ENCODE measurements around the gene SNX10.

SNX10 gene

DNA sequence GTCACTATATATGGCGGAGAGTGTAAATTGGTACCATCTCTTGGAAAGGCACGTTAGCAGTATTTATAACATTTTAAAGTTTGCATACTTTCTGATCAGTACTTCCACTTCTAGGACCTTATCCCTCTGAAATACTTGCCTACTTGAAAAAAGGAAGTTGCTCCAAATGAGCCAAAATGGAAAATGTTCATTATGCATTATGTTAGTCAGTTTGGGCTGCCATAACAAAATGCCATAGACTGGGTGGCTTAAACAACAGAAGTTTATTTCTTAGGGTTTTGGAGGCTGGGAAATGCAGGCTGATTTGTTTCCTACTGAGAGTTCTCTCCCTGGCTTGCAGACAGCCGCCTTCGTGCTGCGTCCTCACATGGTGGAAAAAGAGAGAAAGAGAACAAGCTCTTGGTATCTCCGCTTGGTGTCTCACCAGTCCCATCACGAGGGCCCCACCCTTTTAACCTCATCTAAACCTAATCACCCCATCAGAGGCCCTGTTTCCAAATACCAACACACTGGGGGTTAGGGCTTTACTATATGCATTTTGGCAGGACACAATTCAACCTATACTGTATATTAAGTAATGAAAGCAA lies 6.9 kb downstream of the SNX10 start:
- no peak for DNase-seq

DNA sequence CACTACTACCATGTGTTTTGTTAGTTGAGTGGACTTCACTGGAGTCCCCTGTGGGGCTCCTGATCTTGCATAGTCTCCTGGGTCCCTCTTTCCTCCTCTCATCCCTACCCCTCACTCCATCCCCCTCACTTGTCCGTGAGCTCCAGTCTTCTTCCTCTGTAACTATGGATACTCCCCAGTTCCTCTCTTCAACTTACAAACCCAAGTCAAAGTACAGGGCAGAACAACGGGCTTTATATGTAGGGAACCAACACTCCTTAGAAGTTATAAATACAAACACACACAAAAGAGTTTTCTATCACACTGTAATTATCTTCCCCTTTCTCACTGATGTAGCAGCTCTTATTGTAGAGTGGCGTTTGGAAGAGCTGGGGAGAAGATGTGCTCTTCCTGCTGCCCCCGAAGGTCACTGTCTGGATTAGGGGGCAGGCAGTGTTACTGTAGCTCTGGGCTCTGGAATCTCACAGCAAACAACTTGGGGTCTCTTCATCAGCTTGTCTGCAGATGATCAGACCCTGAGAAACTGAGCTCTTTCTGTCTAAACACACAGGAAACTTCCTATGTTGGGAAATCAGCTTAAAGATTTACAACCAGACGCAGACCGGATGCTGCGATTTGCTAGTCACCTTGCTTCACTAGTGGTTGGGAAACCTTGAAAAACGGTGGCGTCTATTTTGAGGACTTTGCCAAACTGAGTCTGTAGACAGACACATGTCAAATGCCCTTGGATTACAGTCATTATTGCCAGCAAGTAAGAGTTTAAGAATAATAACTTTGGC lies 13.6 kb downstream of the SNX10 start:
- no peak for DNase-seq

GRCh38 chr7:26305869-26306665 lies 14.4 kb downstream of the SNX10 start:
- no peak for DNase-seq

DNA sequence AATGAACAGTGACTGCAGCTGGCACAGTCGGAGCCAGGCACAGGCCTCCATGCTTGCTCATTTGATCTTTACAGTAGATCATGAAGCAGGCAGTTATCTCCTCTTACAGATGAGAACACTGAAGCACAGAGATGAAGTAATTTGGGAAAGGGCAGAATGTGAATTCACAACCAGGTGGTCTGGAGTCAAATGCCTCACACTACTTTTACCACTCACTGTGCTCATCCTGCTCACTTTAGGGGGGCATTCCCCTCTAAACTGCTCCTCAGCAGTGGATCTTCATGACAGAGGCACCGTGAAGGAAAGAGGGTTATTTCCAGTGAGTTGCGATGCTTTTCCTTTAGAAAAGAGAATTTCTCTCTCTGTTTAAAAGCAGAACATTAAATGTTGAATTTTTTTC lies 15.1 kb downstream of the SNX10 start:
- no peak for DNase-seq

- DNase-seq = no peak
These were observed 15.6 kb downstream of the SNX10 start for GRCh38 chr7:26307226-26307625.

DNA sequence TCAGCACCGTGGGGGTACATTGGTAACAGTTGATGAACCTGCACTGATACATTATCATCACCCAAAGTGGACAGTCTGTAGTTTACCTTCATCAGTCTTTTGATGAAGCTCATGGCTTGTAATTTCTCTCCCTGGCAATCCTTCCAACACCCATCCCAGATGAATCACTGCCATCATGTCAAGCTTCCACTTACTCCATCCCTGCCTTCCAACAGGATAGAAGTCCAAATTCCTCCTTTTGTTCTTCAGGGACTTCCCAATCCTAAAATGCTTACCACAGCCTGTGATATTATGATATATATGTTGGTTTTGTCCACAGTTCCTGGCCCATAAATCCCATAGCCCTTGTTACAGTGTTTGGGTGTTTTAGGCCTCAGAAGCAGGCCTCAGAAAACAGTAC lies 16.1 kb downstream of the SNX10 start:
- no peak for DNase-seq

- no peak for DNase-seq
These were observed 16.9 kb downstream of the SNX10 start for GRCh38 chr7:26308551-26308950.

- DNase-seq = no peak
These were observed 17.4 kb downstream of the SNX10 start for GRCh38 chr7:26309089-26309488.

DNA sequence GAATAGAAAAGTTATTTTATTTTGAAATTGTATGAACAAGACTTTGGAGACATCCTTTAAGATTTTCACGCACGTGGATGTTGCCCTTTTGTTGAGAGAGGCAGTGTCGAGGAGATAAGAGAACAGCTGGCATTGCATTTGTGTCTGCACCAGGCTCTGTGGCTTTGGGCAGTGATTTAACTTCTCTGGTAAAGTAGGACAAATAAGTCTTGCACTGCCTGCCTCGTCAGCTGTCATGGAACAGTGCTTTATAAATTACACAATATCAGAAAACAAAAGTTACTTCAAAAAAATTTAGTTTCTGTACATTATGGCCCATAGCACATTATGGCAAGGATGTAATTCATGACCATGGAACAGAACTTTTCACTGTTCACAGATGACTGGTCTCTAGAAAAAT lies 20.1 kb downstream of the SNX10 start:
- no peak for DNase-seq

DNA sequence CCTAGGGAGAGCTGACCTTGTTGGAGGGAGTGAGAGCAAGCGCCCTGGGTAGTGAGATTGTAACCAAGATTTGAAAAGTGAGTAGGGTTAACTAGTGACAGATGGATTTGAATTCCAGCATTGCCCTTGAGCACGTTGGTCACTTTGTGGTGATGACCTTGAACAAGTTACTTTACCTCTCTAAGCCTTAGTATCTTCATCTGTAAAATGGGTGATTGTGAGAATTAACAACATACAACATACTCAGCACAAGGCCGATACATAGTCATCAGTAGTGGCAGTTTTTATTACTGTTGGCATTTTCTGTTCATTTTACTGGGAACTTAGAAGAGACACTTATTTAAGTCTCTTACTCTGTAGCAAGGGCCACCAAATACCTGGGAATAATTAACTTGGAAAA lies 25.5 kb downstream of the SNX10 start:
- DNase-seq = no peak

DNA sequence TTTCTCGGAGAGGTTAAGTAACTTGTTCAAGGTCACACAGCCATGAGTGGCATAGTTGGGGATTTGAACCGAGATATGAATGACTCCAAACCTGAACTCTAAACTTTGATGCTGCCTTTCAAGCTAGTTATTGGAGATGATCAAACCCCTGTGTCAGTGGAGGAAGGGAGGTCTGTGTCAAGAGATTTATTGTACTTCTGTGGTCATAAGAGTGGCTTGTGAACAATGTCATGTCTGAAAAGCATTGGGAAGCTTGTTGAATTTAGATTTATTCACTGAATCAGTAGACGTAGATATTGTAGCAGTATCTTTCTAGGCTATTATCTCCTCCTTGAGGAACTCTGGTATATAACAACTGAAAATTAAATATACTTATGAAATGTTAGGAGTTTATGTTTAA lies 27.3 kb downstream of the SNX10 start:
- DNase-seq = no peak

DNA sequence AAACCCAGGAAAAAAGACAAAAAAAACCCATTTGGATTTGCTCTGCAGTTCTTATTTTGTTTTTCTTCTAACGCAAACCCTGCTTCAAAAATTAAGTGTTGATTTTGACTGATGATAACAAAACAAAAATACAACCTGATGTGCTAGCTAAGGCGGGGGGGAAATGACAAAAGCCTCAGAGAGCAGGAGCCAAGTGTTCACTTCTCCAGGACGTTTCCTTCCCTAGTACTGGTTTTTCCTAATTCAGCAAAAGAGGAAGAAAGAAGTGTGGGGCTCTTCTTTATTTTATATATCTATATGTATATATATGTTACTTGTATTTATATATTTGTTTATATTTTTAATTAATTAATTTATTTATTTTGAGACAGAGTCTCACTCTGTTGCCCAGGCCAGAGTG lies 28.0 kb downstream of the SNX10 start:
- no peak for DNase-seq

GRCh38 chr7:26320878-26321277 lies 29.2 kb downstream of the SNX10 start:
- no peak for DNase-seq

DNA sequence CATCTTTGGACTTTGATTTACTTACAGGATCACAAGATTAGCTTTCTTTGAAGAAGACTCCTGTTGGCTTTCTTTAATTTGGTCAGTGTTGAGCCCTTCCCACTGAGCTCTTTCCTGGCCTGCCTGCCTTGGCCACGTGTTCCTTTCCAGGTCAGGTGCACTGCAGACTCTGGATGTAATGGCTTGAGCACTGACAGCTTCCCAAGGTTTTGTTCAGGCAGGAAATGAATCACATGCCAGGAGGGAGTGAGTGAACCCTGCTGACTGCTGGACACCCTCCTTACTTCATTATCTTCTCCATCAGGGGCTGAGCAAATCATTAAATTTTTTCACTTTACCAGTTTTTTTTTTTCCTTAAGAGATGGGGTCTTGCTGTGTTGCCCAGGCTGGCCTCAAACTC lies 29.8 kb downstream of the SNX10 start:
- DNase-seq = no peak

DNA sequence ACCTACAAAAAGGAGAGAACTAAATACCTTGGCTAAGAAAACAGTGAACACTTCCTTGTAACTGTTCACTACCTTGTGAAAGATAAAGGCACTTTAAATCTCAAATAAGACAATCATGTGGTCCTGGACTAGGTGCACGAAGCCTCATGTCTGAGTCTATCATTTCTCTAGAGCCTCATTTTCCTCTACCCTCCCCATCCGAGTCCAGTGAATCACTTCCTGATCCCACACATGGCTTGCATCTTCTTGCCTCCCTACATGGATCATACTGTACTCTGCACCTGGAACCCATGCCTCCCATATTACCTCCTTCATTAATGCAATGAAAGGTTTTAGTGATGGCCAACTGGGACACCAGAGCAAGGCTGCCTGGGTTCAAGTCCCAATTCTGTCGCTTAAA lies 34.5 kb downstream of the SNX10 start:
- no peak for DNase-seq

DNA sequence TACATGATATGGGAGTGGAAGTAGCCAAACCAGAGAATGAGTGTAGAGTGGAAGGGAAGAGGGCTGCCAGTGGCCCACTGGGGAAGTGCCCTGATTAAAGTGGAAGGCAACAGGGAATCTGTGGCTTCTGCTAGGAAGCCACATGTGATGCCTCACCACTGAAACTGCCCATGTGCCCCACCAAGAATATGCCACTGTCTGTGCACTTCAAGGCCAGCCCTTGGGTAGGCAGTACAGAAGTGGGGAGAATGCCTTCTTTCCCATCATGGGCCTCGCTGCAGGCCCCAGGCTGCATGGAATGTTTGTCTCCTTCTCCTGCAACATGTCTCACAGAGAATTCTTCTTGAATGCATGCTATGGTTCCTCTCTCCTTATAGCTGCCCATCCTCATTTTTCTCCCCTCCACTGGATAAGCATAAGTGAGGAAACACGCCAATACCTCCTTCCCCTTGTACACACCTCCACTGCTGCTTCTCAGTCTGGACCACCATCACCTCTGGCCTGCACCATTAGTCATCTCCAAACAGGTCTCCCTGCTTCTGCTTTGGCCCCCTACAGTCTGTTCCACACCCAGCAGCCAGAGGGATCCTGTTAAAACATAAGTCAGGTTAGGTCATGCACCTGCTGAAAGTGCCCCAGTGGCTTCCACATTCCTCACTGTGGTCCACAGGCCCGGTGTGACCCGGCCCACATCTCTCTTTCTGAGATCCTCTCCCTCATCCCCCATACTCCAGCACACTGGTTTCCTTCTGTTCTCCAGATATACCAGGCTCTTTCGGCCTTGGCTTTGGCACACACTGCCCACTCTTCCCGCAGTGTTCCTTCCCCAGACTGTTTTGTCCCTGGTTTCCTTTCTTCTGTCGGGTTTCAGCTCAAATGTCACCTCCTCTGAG lies 37.1 kb downstream of the SNX10 start:
- no peak for DNase-seq

- no peak for DNase-seq
These were observed 38.0 kb downstream of the SNX10 start for GRCh38 chr7:26329520-26330255.

DNA sequence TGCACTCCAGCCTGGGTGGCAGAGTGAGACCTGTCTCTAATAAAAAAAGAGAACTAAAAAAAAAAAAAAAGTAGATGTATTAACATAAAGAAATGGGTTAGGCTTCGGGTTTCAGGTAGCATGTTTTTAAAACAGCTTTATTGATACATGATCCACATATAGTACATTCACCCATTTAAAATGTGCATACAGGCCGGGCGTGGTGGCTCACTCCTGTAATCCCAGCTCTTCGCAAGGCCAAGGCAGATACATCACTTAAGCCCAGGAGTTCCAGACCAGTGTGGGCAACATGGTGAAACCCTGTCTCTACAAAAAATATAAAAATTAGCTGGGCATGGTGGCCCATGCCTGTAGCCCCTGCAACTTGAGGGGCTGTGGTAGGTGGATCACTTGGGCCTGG lies 39.5 kb downstream of the SNX10 start:
- no peak for DNase-seq

GRCh38 chr7:26331789-26332188 lies 40.1 kb downstream of the SNX10 start:
- no peak for DNase-seq

DNA sequence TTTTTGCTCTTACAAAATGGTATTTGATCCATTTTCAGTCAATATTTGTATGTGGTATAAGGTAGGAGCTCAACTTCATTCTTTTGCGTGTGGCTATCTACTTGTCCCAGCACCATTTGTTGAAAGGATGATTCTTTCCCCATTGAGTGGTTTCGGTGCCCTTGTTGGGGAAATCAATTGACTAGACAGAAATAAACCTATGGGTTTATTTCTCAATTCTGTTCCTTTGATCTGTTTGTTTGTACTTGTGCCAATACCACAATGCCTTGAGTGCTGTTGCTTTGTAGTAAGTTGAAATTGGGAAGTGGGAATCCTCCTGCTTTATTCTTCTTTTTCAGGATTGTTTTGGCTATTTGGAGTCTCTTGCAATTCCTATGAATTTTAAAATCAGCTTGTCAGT lies 41.0 kb downstream of the SNX10 start:
- no peak for DNase-seq

GRCh38 chr7:26334166-26334859 lies 42.7 kb downstream of the SNX10 start:
- DNase-seq = no peak
